Upper lobe of left lung (tissue), 6 donors: ENCODE results near the gene SETBP1. TPM values are rescaled to one million over a fixed set of nuclear protein-coding genes. Genes with fewer than 3 reads are reported as not detected.

Experiments used
- ATAC-seq, 2 donors: fragments of 200-7000 bp; cut with Tn5 transposase; one replicate each; pipeline ENCODE4 v1.9.1; 2022; ENCODE audit warnings: mild to moderate bottlenecking in 2 of 2, moderate library complexity in 2 of 2; ENCODE audit not compliant: low FRiP score in 2 of 2
- DNase-seq, 2 donors: peaks; one replicate each; pipeline ENCODE4 v3.0.0-alpha.2; 2019 to 2020
- H3K27ac ChIP-seq, 4 donors: fragments of 200-600 bp; sonication (generic); one replicate each; pipeline ENCODE4 v1.5.1; 2016 to 2019
- H3K27me3 ChIP-seq, 4 donors: fragments of 200-600 bp; sonication (generic); one replicate each; pipeline ENCODE4 v1.5.1; 2017 to 2019
- H3K36me3 ChIP-seq, 4 donors: fragments of 200-600 bp; sonication (generic); one replicate each; pipeline ENCODE4 v1.5.1; 2016 to 2019
- H3K4me1 ChIP-seq, 4 donors: fragments of 200-600 bp; sonication (generic); one replicate each; pipeline ENCODE4 v1.5.1; 2018 to 2019
- H3K4me3 ChIP-seq, 4 donors: fragments of 200-600 bp; sonication (generic); one replicate each; pipeline ENCODE4 v1.5.1; 2017 to 2019; ENCODE audit warnings: mild to moderate bottlenecking in 2 of 4, moderate library complexity in 1 of 4
- H3K9me3 ChIP-seq, 4 donors: fragments of 200-600 bp; sonication (generic); one replicate each; pipeline ENCODE4 v1.5.1; 2018 to 2019
- CTCF ChIP-seq, 6 experiments: fragments of 450-650 bp in 4 of 6; fragments of 200-600 bp in 2 of 6; sonication (generic) in 2 of 6; IDR thresholded peaks; one replicate each; pipeline ENCODE4 v1.5.1; 2016 to 2019; ENCODE audit warnings: antibody characterized with exemption in 6 of 6
- EP300 ChIP-seq, 4 donors: sonication (generic); formaldehyde crosslinking; IDR thresholded peaks; one replicate each; pipeline ENCODE4 v1.5.1; 2017; ENCODE audit warnings: antibody characterized with exemption in 4 of 4, control low read depth in 2 of 4
- POLR2A ChIP-seq, 4 donors: fragments of 450-650 bp; IDR thresholded peaks; one replicate each; pipeline ENCODE4 v1.5.1; 2016 to 2017; ENCODE audit warnings: antibody characterized with exemption in 4 of 4, mild to moderate bottlenecking in 2 of 4
- POLR2AphosphoS5 ChIP-seq, 2 donors: sonication (generic); formaldehyde crosslinking; IDR thresholded peaks; one replicate each; pipeline ENCODE4 v1.5.1; 2017; ENCODE audit warnings: antibody characterized with exemption in 2 of 2
- WGBS, 2 donors: methylation state at CpG; one replicate each; pipeline ENCODE4 v1.1.5; 2017 to 2018; 5-methylcytosine and 5-hydroxymethylcytosine counted together
- total RNA-seq, 6 donors: library from RNA; depleted of rRNA in 4 of 6; stranded (reverse); fragments of >200 nt in 4 of 6; gene quantifications; one replicate each; pipeline versions ENCODE4 v1.1.0 to v1.2.1, GENCODE V29; 2016 to 2021
- donor health status: DM: no; HTN: no; CAD: no; lungs with moderate emphysema.
- donor health status: DM: no; HTN: yes; CAD: no; lungs with severe emphysema.

Gene SETBP1
- total RNA-seq, 6 donors from 2014 or later, result 11.7 to 38.8 (median 16.6) TPM

- DNase-seq (no peak), ATAC-seq (no peak)
- Histone ChIP-seq H3K27me3 (no peaks in the 10 kb centered on the region), H3K4me1 (no peaks in the 10 kb centered on the region), H3K4me3 (no peak overlapping the region), H3K36me3 (peaks cover 0 to 12% (median 6%) of the 10 kb centered on the region in 4 donors), H3K27ac (no peak overlapping the region), H3K9me3 (no peaks in the 10 kb centered on the region)
- TF ChIP-seq POLR2A (IDR thresholded peaks at IDR 0.05) (no peak), POLR2AphosphoS5 (IDR thresholded peaks at IDR 0.05) (no peak), EP300 (IDR thresholded peaks at IDR 0.05) (no peak), CTCF (IDR thresholded peaks at IDR 0.05) (no peak)
Measured at GRCh38 chr18:45060102-45060501, 379.4 kb downstream of the SETBP1 start.

- H3K36me3 ChIP-seq, result peaks cover 0 to 12% (median 6%) of the 10 kb centered on the region in 4 donors
- WGBS, 2 donors, result 77 to 81% methylated on average over 2 of the region's 2 CpGs
- no peak for TF ChIP-seq POLR2A (IDR thresholded peaks at IDR 0.05)
- TF ChIP-seq POLR2AphosphoS5 (IDR thresholded peaks at IDR 0.05), result no peak
- TF ChIP-seq EP300 (IDR thresholded peaks at IDR 0.05), result no peak
- TF ChIP-seq CTCF (IDR thresholded peaks at IDR 0.05), result no peak
- H3K9me3 ChIP-seq, result no peaks in the 10 kb centered on the region
- no peak for ATAC-seq
- H3K4me3 ChIP-seq, result no peak overlapping the region
- DNase-seq, result no peak
- peaks cover 0 to 4% (median 1%) of the 10 kb centered on the region in 4 donors for H3K4me1 ChIP-seq
- H3K27ac ChIP-seq, result no peak overlapping the region
- no peaks in the 10 kb centered on the region for H3K27me3 ChIP-seq
Measured at GRCh38 chr18:45061359-45061758, 380.7 kb downstream of the SETBP1 start.

GRCh38 chr18:45063246-45064038, 382.8 kb downstream of the SETBP1 start:
- Histone ChIP-seq H3K4me1 (peaks cover 0 to 8% (median 3%) of the 10 kb centered on the region in 4 donors), H3K4me3 (no peak overlapping the region), H3K27ac (no peak overlapping the region), H3K9me3 (no peaks in the 10 kb centered on the region), H3K27me3 (no peaks in the 10 kb centered on the region), H3K36me3 (peaks cover 0 to 12% (median 6%) of the 10 kb centered on the region in 4 donors)
- no peak for ATAC-seq
- TF ChIP-seq POLR2A (IDR thresholded peaks at IDR 0.05), result no peak
- no peak for TF ChIP-seq CTCF (IDR thresholded peaks at IDR 0.05)
- WGBS, 2 donors, result 93 to 94% methylated on average over 29 to 54 of the region's 55 CpGs
- peak in 1 of 2 donors; percentile 78 for DNase-seq

DNA sequence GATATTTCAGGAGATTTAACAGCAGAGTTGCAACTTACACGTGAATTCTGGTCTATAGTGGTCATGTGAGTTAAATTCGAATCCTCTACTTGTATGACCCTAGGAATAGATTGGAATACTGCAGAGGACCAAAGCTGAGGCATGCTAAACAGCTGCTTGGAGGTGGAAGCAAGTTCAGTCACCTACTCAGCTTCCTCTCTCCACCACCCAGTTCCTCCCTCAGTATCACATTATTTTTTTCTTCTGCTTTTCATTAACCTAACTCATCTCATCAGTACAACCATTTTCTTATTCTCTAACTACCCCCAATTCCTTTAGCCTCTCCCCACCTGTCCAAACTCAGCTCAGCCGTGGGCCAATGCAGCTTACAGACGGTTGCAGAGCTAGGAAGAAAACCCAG, 385.5 kb downstream of the SETBP1 start:
- ATAC-seq (peak; percentile 15 to 35), DNase-seq (no peak)
- TF ChIP-seq POLR2A (IDR thresholded peaks at IDR 0.05) (no peak), POLR2AphosphoS5 (IDR thresholded peaks at IDR 0.05) (no peak), EP300 (IDR thresholded peaks at IDR 0.05) (no peak), CTCF (IDR thresholded peaks at IDR 0.05) (no peak)
- Histone ChIP-seq H3K36me3 (peaks cover 0 to 12% (median 6%) of the 10 kb centered on the region in 4 donors), H3K4me3 (no peak overlapping the region), H3K27ac (no peak overlapping the region), H3K27me3 (no peaks in the 10 kb centered on the region), H3K9me3 (no peaks in the 10 kb centered on the region), H3K4me1 (peaks cover 0 to 8% (median 3%) of the 10 kb centered on the region in 4 donors)
- 74 to 86% methylated on average over 4 of the region's 4 CpGs for WGBS, 2 donors

- Histone ChIP-seq H3K27ac (no peak overlapping the region), H3K27me3 (no peaks in the 10 kb centered on the region), H3K9me3 (no peaks in the 10 kb centered on the region), H3K36me3 (peaks cover 0 to 12% (median 6%) of the 10 kb centered on the region in 4 donors), H3K4me3 (no peak overlapping the region), H3K4me1 (peaks cover 0 to 8% (median 3%) of the 10 kb centered on the region in 4 donors)
- ATAC-seq, result peak in 1 of 2 donors; percentile 78
- TF ChIP-seq CTCF (IDR thresholded peaks at IDR 0.05) (no peak), POLR2A (IDR thresholded peaks at IDR 0.05) (no peak), POLR2AphosphoS5 (IDR thresholded peaks at IDR 0.05) (no peak), EP300 (IDR thresholded peaks at IDR 0.05) (no peak)
- WGBS, 2 donors, result 60 to 67% methylated on average over 2 of the region's 2 CpGs
- peak in 1 of 2 donors; percentile 41 for DNase-seq
Measured at GRCh38 chr18:45066886-45067285, 386.2 kb downstream of the SETBP1 start.
